Adrenal gland (tissue), 12 donors: Measurements from ENCODE around the gene KCNMB1. TPM values are rescaled to one million over a fixed set of nuclear protein-coding genes. Genes with fewer than 3 reads are reported as not detected.
A peak's percentile ranks its signal among the peaks of the same experiment; 100 is the strongest.

ENCODE experiments used
- DNase-seq, 7 donors: peaks; one replicate each; pipeline ENCODE4 v3.0.0-alpha.2; 2019 to 2020
- H3K27ac ChIP-seq, 5 donors: fragments of 200-600 bp; sonication (generic) in 4 of 5; 1 replicate in 3 of 5; 2 replicates in 2 of 5; pipeline versions ENCODE4 v1.5.1 to v1.8.0; 2016 to 2020; ENCODE audit warnings: mild to moderate bottlenecking in 1 of 5
- H3K27me3 ChIP-seq: fragments of 200-600 bp; 2 replicates; pipeline ENCODE4 v1.8.0; 2021
- H3K36me3 ChIP-seq, 2 donors: fragments of 200-600 bp; replicated peaks in 1 of 2; 1 replicate in 1 of 2; 2 replicates in 1 of 2; pipeline versions ENCODE4 v1.5.1 to v1.8.0; 2018 to 2022
- H3K4me1 ChIP-seq, 2 donors: fragments of 200-600 bp; replicated peaks in 1 of 2; 1 replicate in 1 of 2; 2 replicates in 1 of 2; pipeline versions ENCODE4 v1.5.1 to v1.8.0; 2018 to 2021
- H3K4me3 ChIP-seq, 4 donors: fragments of 200-600 bp; sonication (generic) in 3 of 4; one replicate each; pipeline ENCODE4 v1.5.1; 2016 to 2018
- H3K9me3 ChIP-seq, 3 donors: fragments of 200-600 bp; sonication (generic) in 1 of 3; replicated peaks in 1 of 3; 1 replicate in 2 of 3; 2 replicates in 1 of 3; pipeline versions ENCODE4 v1.5.1 to v1.8.0; 2016 to 2021
- CTCF ChIP-seq, 6 experiments: fragments of 450-650 bp in 4 of 6; fragments of 200-600 bp in 2 of 6; sonication (generic) in 1 of 6; IDR thresholded peaks; 1 replicate in 5 of 6; 2 replicates in 1 of 6; pipeline versions ENCODE4 v1.5.1 to v1.8.0; 2016 to 2021; ENCODE audit warnings: antibody characterized with exemption in 6 of 6, mild to moderate bottlenecking in 2 of 6, moderate library complexity in 1 of 6
- POLR2A ChIP-seq, 2 donors: fragments of 450-650 bp; IDR thresholded peaks; one replicate each; pipeline ENCODE4 v1.6.1; 2017; ENCODE audit warnings: antibody characterized with exemption in 2 of 2, mild to moderate bottlenecking in 2 of 2, moderate library complexity in 1 of 2
- WGBS, 4 donors: extraction: QIAGEN DNeasy Blood & Tissue Kit in 2 of 4; methylation state at CpG; one replicate each; pipeline versions ENCODE4 v1.1.5 to v1.1.7; 2013 to 2017; 5-methylcytosine and 5-hydroxymethylcytosine counted together
- intact Hi-C, 2 donors: fragments of 100-400 bp; cut with DNase I; formaldehyde crosslinking; loops; one replicate each; pipeline versions ENCODE4 v1.14.1 to v1.15.0; 2022 to 2023
- polyA plus RNA-seq, 3 donors: library from polyadenylated mRNA; stranded (reverse); fragments of 200-250 nt in 2 of 3; fragments of 350-450 nt in 1 of 3; fragmentation: Illumina TruSeq in 1 of 3; extraction: RNeasy Lipid Tissue Mini Kit (QIAGEN cat#74804) in 1 of 3; gene quantifications; one replicate each; pipeline ENCODE4 v1.2.3, GENCODE V29; 2013 to 2014
- total RNA-seq, 9 donors: library from RNA; depleted of rRNA in 4 of 9; stranded (reverse); fragments of >200 nt in 4 of 9; fragments of 120-200 nt in 1 of 9; fragmentation: NEBNext Ultra II Directional in 1 of 9; extraction: Animal tissue kit (Norgen Biotek cat#: 25700) in 1 of 9; gene quantifications; one replicate each; pipeline versions ENCODE4 v1.1.0 to v1.2.4, GENCODE V29; 2013 to 2023
- donor health status: healthy with polysubstance abuse.
- donor health status: Bipolar disorder and iron deficiency.
- donor health status: DM: yes; HTN: yes; CAD: no.
- donor health status: DM: no; HTN: no; CAD: no.
- donor health status: DM: no; HTN: no; CAD: no.
- donor health status: DM: yes; HTN: yes; CAD: no.

Gene KCNMB1
- total and polyA plus RNA-seq, 12 donors = 0.11 to 3.2 (median 0.89) TPM

- WGBS, 4 donors = 73 to 88% (median 86%) methylated on average over 2 of the region's 2 CpGs
These were observed 13.3 kb upstream of the KCNMB1 start for GRCh38 chr5:170402508-170402907.

GRCh38 chr5:170397059-170397458 is 7.9 kb upstream of the KCNMB1 start:
- Histone ChIP-seq H3K9me3 (no peaks in the 10 kb centered on the region), H3K27me3 (no peaks in the 10 kb centered on the region), H3K4me3 (no peak overlapping the region), H3K27ac (no peak overlapping the region), H3K36me3 (no peaks in the 10 kb centered on the region), H3K4me1 (no peaks in the 10 kb centered on the region)
- 67 to 86% (median 81%) methylated on average over 2 of the region's 2 CpGs for WGBS, 4 donors
- no peak for DNase-seq
- intact Hi-C loops = no loop called here
- no peak for TF ChIP-seq POLR2A (IDR thresholded peaks at IDR 0.05)
- no peak for TF ChIP-seq CTCF (IDR thresholded peaks at IDR 0.05)

More at GRCh38 chr5:170402508-170402907, 13.3 kb upstream of the KCNMB1 start:
- Histone ChIP-seq H3K9me3 (no peaks in the 10 kb centered on the region), H3K27me3 (no peaks in the 10 kb centered on the region), H3K4me3 (no peak overlapping the region), H3K4me1 (no peaks in the 10 kb centered on the region), H3K27ac (no peak overlapping the region), H3K36me3 (no peaks in the 10 kb centered on the region)
- intact Hi-C loops = no loop called here
- DNase-seq = no peak
- no peak for TF ChIP-seq CTCF (IDR thresholded peaks at IDR 0.05)

DNA sequence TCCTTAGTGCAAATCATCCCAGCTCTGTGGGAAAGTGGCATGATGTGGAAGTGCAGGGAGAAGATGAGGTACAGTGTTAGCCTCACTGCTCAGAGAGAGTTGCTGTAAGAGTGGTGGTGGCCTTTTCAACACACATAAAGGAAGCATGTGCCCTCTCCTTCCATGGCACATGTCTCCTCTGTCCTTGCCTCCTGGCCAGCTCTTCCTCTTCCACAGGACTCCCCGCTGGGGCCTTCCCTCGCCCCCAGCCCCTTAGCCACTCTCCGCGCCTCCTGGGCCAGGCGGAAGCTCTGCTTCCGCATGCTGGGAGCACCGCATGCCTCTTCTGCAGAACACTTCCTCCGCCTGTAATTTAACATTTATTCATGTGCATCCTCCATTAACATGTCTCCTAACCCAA is 4.8 kb upstream of the KCNMB1 start:
- TF ChIP-seq POLR2A (IDR thresholded peaks at IDR 0.05) (no peak), CTCF (IDR thresholded peaks at IDR 0.05) (no peak)
- Histone ChIP-seq H3K27me3 (no peaks in the 10 kb centered on the region), H3K4me1 (no peaks in the 10 kb centered on the region), H3K36me3 (no peaks in the 10 kb centered on the region), H3K27ac (peak overlapping the region in 2 of 5 donors; percentile 27 to 40), H3K4me3 (no peak overlapping the region), H3K9me3 (no peaks in the 10 kb centered on the region)
- DNase-seq = peak in 1 of 7 donors; percentile 10
- WGBS, 4 donors = 64 to 76% (median 73%) methylated on average over 6 to 8 of the region's 8 CpGs
- intact Hi-C loops = no loop called here

- peak in 1 of 7 donors; percentile 20 for DNase-seq
- TF ChIP-seq CTCF (IDR thresholded peaks at IDR 0.05) = no peak
- TF ChIP-seq POLR2A (IDR thresholded peaks at IDR 0.05) = no peak
- H3K4me1 ChIP-seq = no peaks in the 10 kb centered on the region
- no peaks in the 10 kb centered on the region for H3K27me3 ChIP-seq
- 61 to 66% (median 63%) methylated on average over 6 of the region's 6 CpGs for WGBS, 4 donors
- no peaks in the 10 kb centered on the region for H3K9me3 ChIP-seq
- no peaks in the 10 kb centered on the region for H3K36me3 ChIP-seq
- peak overlapping the region in 1 of 5 donors; percentile 27 for H3K27ac ChIP-seq
- intact Hi-C loops = no loop called here
- H3K4me3 ChIP-seq = no peak overlapping the region
These were observed 4.1 kb upstream of the KCNMB1 start for GRCh38 chr5:170393235-170393634.
